ENCODE data around the gene ZFAND2A.
"Not testable (repeated sequence)": the region's sequence is repeated elsewhere in the genome, so short reads cannot be mapped to it uniquely, and the experiment has no call there.

ZFAND2A gene

DNA sequence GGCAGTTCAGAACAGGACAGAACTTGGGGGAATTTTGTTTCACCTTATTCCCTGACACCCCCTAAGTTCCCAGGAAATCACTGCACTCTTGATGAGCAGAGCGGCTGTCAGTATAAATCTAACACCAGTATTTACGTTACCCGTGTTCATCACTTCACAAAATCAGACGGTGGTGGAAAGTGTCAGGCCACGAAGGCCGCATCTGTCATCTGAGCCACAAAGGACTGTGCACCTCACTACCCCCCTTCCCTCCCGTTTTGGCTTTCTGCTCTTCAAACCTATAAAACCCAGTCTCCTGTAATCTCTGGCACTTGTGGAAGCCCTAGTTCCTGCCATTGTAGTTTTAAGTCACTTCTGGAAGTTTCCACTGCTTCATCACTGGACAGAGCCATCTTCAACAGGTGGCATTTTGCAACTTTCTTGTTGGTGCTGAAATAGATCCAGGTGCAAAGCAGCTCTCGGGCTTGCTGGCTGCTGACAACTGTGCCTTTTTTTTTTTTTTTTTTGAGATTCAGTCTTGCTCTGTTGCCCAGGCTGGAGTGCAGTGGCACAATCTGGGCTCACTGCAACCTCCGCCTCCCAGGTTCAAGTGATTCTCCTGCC, 9.5 kb downstream of the ZFAND2A start:
- DNase-seq, result no peak

GRCh38 chr7:1149351-1149794, 10.6 kb downstream of the ZFAND2A start:
- DNase-seq, result no peak

DNA sequence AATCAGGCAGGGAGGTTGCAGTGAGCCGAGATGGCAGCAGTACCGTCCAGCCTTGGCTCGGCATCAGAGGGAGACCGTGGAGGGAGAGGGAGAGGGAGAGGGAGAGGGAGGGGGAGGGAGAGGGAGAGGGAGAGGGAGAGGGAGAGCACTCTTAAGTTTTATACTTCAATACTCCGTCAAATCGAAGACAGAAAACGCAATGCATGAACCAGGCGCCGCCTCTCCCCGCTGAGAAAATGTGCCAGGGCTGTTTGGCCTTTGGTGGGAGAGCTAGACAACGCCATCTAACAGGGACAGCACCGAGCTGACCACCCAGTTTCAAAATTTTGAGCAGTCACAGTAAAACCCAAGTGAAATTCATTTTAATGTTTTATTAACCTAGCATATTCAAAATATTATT, 12.1 kb downstream of the ZFAND2A start:
- DNase-seq, result not testable (repeated sequence)

GRCh38 chr7:1144269-1144771, 15.7 kb downstream of the ZFAND2A start:
- DNase-seq, result peak; percentile 38

DNA sequence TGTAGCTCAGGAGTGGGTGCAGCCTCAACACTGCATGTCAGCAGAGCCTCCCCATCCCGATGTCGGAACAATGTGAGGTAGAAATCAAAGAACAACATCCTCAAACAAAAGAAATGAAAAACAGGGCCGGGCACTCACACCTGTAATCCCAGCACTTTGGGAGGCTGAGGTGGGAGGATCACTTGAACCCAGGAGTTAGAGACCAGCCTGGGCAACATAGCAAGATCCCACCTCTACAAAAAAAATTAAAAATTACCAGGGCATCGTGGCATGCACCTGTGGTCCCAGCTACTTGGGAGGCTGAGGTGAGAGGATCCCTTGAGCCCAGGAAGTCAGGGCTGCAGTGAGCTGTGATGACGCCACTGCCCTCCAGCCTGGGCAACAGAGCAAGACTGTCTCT, 17.0 kb downstream of the ZFAND2A start:
- not testable (repeated sequence) for DNase-seq

DNA sequence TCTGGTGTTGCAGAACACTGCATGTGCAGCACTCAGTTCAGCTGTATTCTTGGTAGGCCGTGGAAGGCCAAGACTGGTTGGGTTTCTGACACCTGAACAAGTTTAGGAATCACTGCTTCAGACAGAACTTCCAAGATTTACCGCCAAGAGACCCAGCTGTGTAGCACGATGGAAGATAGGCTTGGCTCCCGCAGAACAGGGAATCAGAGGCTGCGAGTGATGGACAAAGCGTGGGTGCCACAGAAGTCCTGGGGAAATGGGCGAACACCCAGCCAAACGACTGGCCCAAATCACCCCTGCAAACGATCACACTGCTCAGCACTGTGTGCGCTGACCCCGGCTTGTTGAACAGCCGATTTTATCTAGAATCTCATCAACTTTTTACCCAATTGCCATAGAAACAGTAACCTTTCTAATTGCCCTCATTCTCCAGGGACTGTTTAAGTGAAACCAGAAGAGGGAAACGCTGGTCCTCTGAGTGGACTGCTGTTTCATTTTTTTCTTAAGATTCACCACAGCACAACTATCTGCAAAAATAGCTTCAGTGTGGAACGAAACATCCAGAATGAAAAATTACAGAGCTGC, 17.9 kb downstream of the ZFAND2A start:
- no peak for DNase-seq

GRCh38 chr7:1141651-1142050, 18.3 kb downstream of the ZFAND2A start:
- peak; percentile 93 for DNase-seq

- no peak for DNase-seq
Observed at GRCh38 chr7:1140476-1141104, 19.4 kb downstream of the ZFAND2A start.

GRCh38 chr7:1137517-1138167, 22.4 kb downstream of the ZFAND2A start:
- no peak for DNase-seq

GRCh38 chr7:1136841-1137516, 23.0 kb downstream of the ZFAND2A start:
- peak; percentile 55 for DNase-seq

DNA sequence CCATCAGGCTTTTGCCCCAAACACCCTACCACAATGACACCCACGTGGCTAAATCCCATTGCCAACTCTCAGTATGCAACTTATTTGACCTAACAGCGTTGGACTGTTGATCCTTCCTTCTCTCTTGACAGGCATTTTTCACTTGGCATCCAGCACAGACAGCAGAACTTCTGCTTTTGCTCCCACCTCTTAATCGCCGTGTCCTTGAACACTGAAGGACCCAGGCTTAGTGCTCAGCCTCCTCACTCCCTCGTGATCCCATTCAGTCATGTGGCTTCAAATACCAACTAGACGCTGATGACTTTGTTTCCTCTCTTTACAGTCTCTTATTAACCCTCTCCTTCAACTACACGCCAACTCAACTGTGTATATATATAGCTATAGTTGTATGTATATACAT, 25.0 kb downstream of the ZFAND2A start:
- DNase-seq, result no peak

- DNase-seq, result no peak
Observed at GRCh38 chr7:1131471-1132265, 28.3 kb downstream of the ZFAND2A start.

DNA sequence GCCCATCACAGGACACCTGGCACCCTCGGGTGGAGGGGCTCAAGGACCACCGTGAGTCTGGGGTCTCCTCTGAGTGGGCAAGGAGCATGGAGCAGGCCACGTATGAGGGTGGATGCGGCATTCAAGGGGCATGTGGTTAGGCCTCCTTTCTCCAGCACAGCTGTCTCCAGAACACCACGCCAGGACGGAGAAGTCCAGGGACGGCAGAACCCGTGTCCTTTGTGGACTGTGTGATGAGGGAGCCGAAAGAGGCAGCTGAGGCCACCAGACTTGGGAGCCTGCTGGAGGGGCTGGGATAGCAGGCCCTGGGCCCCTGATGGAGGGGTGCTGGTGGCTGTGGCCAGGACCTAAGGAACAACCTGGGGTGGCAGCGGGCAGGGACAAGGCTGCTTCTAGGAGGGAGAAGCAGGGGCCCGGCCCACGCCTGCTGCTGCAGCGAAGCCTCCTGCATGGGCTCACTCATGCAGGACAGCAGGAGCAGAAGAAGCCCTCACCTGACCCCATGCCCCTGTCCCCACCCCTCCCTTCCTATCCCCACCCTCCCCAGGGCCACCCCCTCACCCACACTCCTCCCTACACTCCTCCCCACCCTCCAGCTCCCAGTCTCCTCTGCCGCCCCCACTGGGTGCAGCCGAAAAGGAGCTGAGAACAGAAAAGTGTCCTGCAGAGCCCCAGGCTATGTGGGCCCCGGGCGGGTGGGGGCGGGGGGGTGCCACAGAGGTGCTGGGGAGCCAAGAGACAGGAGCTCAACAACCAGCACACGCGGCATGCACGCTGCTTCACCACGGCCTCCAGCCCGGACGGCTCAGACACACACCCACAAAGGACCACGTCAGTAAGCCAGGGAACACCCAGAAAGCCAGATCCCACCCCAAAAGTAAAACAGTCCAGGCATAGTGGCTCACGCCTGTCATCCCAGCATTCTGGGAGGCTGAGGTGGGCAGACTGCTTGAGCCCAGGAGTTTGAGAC, 29.7 kb downstream of the ZFAND2A start:
- DNase-seq, result no peak

DNA sequence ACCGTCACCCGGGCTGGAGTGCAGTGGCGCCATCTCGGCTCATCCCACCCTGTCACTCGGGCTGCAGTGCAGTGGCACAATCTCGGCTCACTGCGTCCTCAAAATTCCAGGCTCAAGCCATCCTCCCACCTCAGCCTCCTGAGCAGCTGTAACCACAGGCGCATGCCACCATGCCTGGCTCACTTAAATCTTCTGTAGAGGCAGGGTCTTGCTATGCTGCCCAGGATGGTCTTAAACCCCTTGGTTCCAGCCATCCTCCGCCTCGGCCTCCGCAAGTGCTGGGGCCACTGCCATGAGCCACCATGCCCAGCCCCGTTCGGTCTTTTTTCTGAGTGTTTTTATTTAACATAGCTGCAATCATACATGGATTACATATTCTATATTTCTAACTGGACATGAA, 30.6 kb downstream of the ZFAND2A start:
- no peak for DNase-seq

DNA sequence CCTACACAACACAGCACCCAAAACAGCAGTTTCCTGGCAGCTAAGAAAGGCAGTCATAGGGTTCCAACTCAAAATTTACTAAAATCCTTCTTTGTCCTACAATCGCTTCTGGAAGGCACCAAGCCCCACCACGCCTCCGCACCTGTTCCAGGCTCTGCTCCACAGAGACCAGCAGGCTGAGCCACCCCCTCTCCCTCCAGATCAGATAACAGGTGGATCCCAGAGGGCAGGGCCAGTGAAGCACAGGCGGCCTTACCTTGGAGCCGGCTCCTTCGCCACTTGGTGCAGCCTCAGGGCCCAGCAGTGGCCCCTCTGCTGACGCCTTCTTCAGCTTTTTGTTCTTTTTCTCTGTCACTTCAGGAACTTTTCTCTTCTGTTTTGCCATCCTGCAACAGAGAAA, 33.0 kb downstream of the ZFAND2A start:
- no peak for DNase-seq

- DNase-seq, result no peak
Observed at GRCh38 chr7:1125603-1125969, 34.4 kb downstream of the ZFAND2A start.

DNA sequence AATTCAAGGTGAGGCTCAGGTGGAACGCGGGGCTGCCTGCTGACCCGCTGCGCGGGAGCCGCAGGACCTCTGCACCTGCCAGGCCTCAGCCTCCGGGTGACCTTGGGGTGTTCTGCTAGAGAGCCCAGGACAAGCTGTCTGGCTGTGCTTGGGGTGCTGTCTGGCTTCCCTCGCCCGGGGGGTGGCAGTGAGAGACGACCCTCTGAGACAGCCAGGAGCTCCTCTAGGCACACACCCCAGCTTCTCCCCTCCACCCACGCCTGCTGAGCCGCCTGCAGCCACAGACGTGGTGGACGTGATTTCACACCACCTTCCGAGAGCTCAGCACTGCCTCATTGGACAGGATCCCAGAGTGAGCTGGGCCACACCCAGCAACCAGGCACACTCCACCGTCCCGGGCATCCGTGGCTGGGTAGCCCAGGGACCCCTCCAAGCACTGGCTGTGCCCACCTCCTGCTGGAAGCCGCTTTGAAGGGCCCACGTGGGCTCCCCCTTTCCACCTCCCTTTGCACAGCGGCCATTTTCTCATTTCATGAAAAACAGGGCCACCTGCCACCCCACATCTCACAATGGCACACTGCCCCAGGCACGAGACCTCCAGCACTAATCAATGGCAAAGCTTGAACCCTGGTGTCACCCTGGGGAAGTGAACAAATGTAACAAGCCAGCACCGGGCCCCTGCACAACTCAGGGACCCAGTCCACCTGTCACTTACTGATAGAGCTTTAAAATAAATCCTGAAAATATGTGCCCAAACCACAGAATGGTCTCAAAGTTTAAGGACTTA, 35.0 kb downstream of the ZFAND2A start:
- DNase-seq, result no peak

DNA sequence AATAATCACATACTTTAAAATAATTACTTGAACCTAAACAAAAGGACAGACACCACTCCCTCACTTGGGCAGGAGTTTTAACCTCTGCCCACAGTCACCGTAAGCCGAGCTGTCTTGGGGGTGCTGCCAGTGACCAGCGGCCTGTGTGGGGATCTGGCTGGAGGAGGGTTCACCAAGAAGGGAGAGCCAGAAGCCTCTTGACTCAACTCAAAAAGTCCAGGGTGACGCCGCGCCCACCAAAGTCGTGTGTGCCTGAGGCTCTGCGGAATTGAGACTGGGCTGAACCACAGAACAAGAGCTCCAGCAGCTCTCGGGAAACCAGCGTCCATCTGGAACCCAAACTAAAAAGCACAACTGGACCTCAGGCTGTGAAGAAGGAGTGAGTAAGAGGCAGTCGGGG, 35.8 kb downstream of the ZFAND2A start:
- no peak for DNase-seq

DNA sequence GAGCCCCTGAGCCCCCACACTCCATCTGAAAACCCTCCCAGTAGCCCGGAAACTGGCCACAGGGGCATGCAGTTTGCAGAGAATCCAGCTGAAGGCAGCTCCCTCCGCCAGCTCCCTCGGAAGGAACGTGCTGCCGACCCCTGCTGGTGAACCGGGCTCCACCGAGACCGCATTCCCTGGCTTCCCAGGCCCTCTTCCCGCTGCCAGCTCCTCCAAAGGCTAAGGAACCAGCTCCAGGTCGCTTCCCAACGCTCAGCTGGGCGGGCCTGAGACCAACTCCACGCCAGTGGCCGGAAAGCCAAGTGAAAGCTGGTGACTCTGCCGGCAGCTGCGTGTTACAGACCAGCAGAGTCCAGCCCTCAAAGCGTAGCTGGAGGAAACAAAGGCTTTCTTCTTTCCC, 36.3 kb downstream of the ZFAND2A start:
- peak; percentile 17 for DNase-seq

DNA sequence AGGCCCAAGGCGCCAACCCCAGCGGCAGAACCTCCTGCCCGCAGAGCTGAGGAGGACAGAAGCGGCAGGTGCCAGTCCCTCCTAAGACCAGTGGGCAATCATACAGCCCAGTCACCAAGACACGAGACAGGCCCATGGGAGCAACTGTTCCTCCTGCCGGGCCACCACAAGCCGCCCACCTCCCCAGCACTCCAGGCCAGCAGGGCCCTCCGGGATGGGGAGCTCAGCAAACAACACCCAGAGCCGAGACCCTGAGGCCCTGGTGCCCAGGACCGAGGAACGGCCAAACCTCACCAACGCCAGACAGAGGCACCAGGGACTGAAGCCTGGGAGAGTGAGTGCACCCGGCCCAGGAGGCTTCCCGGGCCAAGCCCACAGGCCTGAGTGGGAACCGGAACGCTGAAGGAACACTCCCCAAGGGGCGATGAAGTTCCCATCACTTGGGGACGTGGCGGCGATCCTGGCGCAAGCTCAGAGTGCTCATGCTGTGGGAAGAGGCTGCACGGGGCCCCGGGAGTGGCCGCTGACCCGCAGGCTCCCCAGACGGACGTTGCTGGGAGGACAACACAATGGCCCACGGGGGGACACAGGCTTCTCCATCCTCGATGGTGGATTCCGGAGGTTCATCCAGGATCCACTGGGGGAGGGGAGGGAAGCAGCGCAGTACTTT, 37.0 kb downstream of the ZFAND2A start:
- no peak for DNase-seq

All from NCI-H82 (cell line).